Measurements from ENCODE around the gene KBTBD8. TPM values are rescaled to one million over a fixed set of nuclear protein-coding genes. Genes with fewer than 3 reads are reported as not detected.

The KBTBD8 gene
- total RNA-seq, 2 donors from 2014 or later: 1.0 to 8.0 TPM

DNA sequence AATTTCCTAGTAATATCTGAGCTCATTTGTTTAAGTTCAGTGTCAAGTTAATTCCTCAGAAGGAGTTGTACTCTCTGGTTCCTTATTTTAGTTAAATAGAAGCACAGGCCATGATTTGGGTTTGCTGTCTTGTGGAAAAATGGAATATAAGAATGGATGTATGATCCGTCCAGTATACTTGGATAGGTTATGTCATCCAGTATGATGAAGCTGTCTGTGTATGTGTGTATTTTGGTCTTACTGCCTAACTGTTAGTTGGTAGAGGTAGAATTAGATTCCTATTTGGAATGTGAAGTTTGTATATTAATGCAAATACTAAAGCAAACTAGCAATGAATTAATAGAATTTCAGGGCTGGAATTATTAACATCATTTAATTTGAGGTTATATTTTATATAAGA lies 7.9 kb downstream of the KBTBD8 start:
- H3K27me3 ChIP-seq (replicated peaks; ENCODE audit: insufficient read depth): no peaks in the 10 kb centered on the region
- H3K27ac ChIP-seq: no peak overlapping the region
- intact Hi-C loops (cut with DNase I): no loop called here
- WGBS: 82% methylated on average over 1 of the region's 1 CpG
- no peaks in the 10 kb centered on the region for H3K9me3 ChIP-seq
- no peak for DNase-seq (ENCODE audit: low spot score)
- H3K4me3 ChIP-seq: no peak overlapping the region
- H3K4me1 ChIP-seq (replicated peaks): no peaks in the 10 kb centered on the region
- no peaks in the 10 kb centered on the region for H3K36me3 ChIP-seq
- TF ChIP-seq, protein P1, sequence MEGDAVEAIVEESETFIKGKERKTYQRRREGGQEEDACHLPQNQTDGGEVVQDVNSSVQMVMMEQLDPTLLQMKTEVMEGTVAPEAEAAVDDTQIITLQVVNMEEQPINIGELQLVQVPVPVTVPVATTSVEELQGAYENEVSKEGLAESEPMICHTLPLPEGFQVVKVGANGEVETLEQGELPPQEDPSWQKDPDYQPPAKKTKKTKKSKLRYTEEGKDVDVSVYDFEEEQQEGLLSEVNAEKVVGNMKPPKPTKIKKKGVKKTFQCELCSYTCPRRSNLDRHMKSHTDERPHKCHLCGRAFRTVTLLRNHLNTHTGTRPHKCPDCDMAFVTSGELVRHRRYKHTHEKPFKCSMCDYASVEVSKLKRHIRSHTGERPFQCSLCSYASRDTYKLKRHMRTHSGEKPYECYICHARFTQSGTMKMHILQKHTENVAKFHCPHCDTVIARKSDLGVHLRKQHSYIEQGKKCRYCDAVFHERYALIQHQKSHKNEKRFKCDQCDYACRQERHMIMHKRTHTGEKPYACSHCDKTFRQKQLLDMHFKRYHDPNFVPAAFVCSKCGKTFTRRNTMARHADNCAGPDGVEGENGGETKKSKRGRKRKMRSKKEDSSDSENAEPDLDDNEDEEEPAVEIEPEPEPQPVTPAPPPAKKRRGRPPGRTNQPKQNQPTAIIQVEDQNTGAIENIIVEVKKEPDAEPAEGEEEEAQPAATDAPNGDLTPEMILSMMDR (IDR thresholded peaks at IDR 0.05): no peak
- TF ChIP-seq POLR2AphosphoS5 (IDR thresholded peaks at IDR 0.05) (no peak), POLR2A (IDR thresholded peaks at IDR 0.05) (no peak)

DNA sequence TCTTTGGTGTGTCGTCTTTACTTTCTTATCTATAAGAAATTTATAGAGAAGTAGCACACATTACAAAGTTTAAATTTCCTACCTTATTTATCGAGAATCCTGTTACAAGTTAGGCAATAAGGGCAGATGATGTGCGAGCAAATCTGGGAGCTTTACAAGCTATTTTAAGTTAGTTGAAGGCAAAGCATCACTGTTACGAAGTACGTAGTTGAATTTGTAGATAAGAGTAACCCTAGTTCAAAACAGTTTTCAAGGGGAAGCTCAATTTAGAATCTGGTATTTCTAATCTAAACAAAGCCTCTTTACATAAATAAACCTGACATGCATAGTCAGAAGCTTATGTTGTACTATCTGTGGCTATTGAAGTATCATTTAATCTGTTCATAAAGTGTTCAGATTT lies 8.4 kb downstream of the KBTBD8 start:
- intact Hi-C loops (cut with DNase I): no loop called here
- WGBS: 61% methylated on average over 5 of the region's 5 CpGs
- H3K4me1 ChIP-seq (replicated peaks): no peaks in the 10 kb centered on the region
- DNase-seq (ENCODE audit: low spot score): no peak
- H3K4me3 ChIP-seq: no peak overlapping the region
- TF ChIP-seq, protein P1 (IDR thresholded peaks at IDR 0.05): no peak
- TF ChIP-seq POLR2A (IDR thresholded peaks at IDR 0.05) (no peak), POLR2AphosphoS5 (IDR thresholded peaks at IDR 0.05) (no peak)
- H3K27me3 ChIP-seq (replicated peaks; ENCODE audit: insufficient read depth): no peaks in the 10 kb centered on the region
- no peak overlapping the region for H3K27ac ChIP-seq
- no peaks in the 10 kb centered on the region for H3K36me3 ChIP-seq
- H3K9me3 ChIP-seq: no peaks in the 10 kb centered on the region

DNA sequence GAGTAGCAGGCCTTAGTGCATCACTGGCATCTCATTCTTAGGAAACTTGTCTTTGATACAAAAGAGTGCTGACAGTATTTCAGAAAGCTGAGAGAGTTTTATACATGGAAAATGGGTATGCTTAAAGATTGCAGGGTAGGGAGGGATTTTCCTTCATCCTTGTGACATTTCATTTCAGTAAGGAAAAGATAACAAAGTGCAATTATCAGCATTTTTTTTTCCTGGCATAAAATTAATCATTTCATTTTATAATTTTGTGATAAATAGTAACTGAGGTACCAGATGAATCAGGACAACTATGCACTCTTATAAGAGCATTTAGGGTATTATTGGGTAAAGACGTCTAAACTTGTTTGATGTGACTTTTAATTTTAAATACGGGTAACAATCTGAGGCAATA lies 10.3 kb downstream of the KBTBD8 start:
- no peaks in the 10 kb centered on the region for H3K9me3 ChIP-seq
- intact Hi-C loops (cut with DNase I): no loop called here
- H3K36me3 ChIP-seq: no peaks in the 10 kb centered on the region
- no peaks in the 10 kb centered on the region for H3K27me3 ChIP-seq (replicated peaks; ENCODE audit: insufficient read depth)
- TF ChIP-seq, protein P1 (IDR thresholded peaks at IDR 0.05): no peak
- TF ChIP-seq POLR2A (IDR thresholded peaks at IDR 0.05) (no peak), POLR2AphosphoS5 (IDR thresholded peaks at IDR 0.05) (no peak)
- H3K4me1 ChIP-seq (replicated peaks): no peaks in the 10 kb centered on the region
- WGBS: 94% methylated on average over 2 of the region's 2 CpGs
- no peak overlapping the region for H3K4me3 ChIP-seq
- no peak overlapping the region for H3K27ac ChIP-seq
- DNase-seq (ENCODE audit: low spot score): no peak

- Histone ChIP-seq H3K36me3 (no peaks in the 10 kb centered on the region), H3K4me1 (replicated peaks) (no peaks in the 10 kb centered on the region), H3K27me3 (replicated peaks; ENCODE audit: insufficient read depth) (no peaks in the 10 kb centered on the region), H3K4me3 (no peak overlapping the region), H3K27ac (no peak overlapping the region), H3K9me3 (no peaks in the 10 kb centered on the region)
- intact Hi-C loops (cut with DNase I): no loop called here
- no peak for DNase-seq (ENCODE audit: low spot score)
- WGBS: 73% methylated on average over 3 of the region's 3 CpGs
- no peak for TF ChIP-seq POLR2A (IDR thresholded peaks at IDR 0.05)
- TF ChIP-seq, protein P1 (IDR thresholded peaks at IDR 0.05): no peak
Observed at GRCh38 chr3:67009716-67010115, 11.6 kb downstream of the KBTBD8 start.

DNA sequence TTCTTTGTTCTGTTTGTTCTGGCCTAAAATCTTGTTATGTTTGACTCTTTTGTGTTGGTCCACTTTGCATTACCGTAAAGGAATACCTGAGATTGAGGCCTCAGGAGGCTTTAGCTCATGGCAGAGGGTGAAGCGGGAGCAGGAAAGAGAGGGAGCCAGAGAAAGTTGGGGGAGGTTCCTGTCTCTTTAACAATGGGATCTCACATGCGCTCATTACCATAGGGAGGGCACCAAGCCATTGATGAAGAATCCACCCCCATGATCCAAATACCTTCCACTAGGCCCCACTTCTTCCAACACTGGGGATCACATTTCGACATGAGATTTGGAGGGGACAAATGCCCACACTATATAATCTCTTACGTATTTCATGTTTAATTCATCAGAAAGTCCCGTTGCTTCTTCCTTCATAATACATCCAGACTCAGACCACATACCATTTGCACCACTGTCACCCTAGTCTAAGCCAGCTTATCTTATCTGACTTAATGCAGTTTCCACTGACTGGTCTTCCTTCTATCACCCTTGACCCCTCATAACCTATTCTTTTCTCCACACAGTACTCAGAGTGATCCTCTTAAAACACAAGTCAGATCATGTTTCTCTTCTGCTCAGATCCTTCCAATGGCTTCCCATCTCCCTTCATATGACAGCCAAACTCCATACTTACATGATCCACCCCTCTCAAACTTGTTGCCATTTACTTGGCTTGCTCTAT lies 13.5 kb downstream of the KBTBD8 start:
- intact Hi-C loops (cut with DNase I): no loop called here
- WGBS: 92% methylated on average over 6 of the region's 6 CpGs
- H3K4me1 ChIP-seq (replicated peaks): no peaks in the 10 kb centered on the region
- no peaks in the 10 kb centered on the region for H3K27me3 ChIP-seq (replicated peaks; ENCODE audit: insufficient read depth)
- no peak for DNase-seq (ENCODE audit: low spot score)
- TF ChIP-seq POLR2A (IDR thresholded peaks at IDR 0.05): no peak
- TF ChIP-seq POLR2AphosphoS5 (IDR thresholded peaks at IDR 0.05): no peak
- TF ChIP-seq, protein P1 (IDR thresholded peaks at IDR 0.05): no peak
- H3K36me3 ChIP-seq: no peaks in the 10 kb centered on the region
- no peak overlapping the region for H3K27ac ChIP-seq
- no peaks in the 10 kb centered on the region for H3K9me3 ChIP-seq
- no peak overlapping the region for H3K4me3 ChIP-seq
